ENCODE results near the gene AACS.
"Not testable (repeated sequence)": the region's sequence is repeated elsewhere in the genome, so short reads cannot be mapped to it uniquely, and the experiment has no call there.

Gene AACS

DNA sequence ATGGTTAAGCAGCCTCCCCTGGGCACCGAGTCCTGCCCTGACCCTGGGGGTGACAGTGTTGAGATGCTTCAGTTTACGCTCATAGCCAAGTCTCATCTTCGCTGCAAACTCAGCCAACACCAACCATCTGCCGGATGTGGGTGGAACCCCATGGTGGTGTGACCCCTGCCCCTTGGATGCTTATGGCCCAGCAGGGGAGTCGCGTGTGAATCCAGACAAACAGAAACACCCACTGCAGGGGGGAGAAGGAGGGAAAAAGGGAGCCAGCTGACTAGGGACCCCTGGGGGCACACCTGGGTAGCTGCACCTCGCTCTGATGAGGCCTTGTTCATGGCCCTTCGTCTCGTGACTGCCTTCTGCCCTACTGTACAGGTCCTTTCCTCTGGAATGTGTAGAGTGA, 23.8 kb downstream of the AACS start:
- no peak for FAIRE-seq
- no peak for DNase-seq (ENCODE audit: insufficient read length, low spot score)

DNA sequence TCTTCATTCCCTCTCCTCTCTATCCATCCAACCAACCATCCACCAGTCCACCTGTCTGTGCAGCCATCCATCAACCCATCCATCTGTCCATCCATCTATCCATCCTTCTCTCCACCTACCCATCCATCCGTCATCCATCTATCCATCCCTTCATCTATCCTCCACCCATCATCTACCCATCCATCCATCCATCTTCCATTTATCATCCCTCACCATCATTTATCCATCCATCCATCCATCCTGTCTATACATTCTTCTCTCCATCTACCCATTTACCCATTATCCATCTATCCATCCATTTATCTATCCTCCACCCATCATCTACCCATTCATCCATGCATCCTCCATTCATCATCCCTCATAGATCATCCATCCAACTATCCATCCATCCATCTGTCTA, 24.4 kb downstream of the AACS start:
- FAIRE-seq, result no peak
- DNase-seq (ENCODE audit: insufficient read length, low spot score), result no peak

DNA sequence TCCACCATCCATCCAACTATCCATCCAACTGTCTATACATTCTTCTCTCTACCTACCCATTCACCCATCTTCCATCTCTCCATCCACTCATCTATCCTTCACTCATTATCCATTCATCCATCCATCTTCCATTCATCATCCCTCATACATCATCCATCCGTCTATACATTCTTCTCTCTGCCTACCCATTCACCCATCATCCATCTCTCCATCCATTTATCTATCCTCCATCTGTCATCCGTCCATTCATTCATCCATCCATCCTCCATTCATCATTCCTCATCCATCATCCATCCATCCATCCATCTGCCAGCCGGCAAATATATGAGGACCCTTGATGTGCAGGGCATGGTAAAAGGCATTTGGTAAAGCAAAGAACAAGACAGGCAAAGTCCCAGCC, 25.2 kb downstream of the AACS start:
- FAIRE-seq (no peak), DNase-seq (ENCODE audit: insufficient read length, low spot score) (no peak)

DNA sequence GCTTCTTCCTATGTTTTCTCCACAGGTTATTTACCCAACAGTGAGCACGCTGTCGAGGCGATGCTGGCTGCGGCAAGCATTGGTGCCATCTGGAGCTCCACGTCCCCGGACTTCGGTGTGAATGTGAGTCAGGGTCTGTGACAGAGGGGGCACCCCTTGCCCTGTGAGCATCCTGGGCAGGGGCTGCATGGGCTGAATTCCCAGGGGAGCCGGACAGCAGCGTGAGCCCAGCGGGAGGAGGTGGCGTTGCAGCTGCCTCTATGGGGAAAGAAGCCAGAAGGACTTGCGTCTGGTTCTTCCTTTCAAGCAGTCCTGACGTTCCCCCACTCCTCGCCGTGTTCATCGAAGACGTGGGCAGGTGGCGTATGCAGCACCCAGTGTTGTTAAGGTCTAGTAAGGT, 26.2 kb downstream of the AACS start:
- FAIRE-seq (no peak), DNase-seq (ENCODE audit: insufficient read length, low spot score) (no peak)

DNA sequence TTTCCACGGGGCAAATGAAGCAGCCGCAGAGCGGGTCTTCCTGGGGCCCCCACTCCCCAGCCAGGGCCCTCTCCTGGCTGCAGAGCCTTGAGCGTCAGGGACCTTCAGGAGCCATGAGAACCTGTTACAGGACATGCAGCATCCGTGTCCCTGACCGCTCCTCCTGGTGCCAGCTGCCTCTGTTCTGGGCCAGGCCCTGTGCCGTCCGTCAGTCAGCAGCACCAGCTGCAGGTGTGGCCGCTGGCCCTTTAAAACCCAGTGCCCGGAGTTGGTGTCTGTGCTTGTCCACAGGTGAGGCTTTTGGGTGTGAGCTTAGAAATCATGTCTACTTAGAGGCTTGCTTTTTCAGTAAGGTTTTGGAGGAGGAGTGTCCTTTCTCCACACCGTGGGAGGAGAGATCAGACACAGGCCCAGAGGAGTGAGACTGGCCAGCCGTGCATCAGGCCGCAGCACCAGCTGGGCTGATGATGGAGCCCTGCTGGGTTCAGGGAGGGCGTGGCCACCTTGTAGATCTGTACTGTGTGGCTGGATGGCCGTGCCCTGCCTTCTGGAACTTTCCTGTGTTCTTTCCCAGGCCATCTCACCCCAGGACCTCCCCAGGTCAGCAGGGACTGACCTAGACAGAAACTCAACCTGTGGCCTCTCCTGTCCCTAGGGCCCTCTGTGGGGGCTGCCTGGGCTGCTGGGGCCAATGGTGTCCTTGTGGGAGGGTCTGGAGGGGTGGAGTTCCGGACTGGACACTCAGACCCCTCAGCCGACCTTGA, 27.1 kb downstream of the AACS start:
- FAIRE-seq (no peak), DNase-seq (ENCODE audit: insufficient read length, low spot score) (no peak)

DNA sequence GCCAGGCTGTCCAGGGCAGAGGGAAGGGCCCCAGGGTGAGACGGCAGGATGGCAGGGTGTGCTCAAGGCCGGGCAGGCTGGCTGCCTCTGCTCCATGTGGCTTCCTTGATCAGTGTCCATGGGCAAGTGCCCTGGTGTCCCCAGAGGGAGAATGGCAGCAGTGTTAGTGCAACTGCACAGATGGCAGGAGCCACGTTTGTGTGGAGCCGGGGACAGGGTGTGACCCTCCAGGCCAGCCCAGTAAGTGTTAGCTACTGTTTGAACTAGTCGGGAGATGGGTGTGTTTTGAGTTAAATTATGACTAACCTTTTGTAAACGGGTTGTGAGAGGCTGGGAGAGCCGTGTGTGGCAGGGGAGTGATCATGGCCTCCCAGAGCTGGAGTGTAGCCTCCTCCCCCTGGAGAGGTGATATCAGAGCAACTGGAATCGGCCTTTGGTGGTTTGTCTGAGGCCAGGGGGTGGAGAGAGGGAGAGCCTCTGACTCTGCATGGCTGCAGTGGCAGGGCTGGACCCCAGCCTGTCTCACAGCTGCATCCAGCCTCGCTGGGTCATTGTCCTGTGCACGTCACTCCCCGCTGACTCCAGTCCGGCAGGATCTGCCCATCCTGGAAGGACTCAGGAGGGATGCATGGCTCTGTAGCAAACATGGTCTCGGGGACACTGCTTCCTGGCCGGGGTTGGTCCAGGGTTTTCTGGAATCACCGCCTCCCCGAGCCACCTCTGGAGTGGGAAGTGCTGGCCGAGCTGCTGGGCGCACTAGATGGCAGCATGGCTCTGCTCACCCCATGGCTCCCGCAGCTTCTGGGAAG, 27.8 kb downstream of the AACS start:
- FAIRE-seq (no peak), DNase-seq (ENCODE audit: insufficient read length, low spot score) (no peak)

DNA sequence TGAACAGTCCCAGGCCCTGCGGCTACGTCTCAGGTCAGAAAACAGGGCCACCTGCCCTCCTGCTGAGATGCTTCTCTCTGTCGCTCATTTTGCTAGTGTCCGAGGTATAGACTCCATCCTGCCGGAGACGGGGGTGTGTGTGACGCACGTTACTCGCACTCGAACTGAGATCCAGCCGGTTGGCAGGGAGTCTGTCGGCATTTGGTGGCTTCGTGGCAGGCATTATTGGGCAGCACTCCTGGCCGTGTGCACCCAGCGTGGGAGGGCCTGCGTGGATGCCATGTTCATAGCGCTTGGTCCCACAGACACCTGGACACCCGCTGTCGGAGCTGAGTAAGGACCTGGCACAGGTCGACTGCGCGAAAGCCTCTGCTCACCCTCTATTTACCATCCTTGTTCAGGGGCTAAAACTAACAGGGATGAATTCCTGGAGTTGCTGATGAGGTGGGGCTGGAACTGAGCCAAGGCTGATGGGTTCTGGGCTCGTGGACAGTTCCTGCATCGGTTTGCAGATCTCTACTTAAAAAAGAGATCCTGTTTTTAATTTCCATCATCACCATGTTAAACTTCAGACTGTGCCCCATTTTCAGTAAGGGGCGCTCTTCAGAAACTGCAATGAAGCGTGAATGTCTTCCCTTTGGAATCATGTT, 28.6 kb downstream of the AACS start:
- DNase-seq (ENCODE audit: insufficient read length, low spot score) (no peak), FAIRE-seq (no peak)

DNA sequence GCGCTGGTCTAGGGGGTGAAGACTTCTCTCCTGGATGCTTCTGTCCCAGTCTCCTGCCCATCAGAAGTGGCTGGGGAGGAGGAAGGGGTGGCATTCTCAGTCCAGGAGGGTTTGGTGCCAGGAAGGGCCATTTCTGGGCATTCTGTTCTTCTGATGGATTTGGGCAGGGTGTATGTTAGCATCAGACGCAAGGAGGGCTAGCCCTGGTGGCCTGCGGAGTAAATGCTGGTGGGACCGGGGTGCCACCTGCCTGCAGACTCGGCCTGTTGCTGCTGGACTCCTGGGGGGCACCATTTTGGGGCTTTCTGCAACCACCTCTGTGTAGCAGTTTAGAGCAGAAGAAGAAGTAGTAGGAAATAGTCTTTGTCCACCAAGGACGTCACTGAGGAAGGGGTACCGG, 31.7 kb downstream of the AACS start:
- FAIRE-seq, result no peak
- DNase-seq (ENCODE audit: insufficient read length, low spot score), result no peak

DNA sequence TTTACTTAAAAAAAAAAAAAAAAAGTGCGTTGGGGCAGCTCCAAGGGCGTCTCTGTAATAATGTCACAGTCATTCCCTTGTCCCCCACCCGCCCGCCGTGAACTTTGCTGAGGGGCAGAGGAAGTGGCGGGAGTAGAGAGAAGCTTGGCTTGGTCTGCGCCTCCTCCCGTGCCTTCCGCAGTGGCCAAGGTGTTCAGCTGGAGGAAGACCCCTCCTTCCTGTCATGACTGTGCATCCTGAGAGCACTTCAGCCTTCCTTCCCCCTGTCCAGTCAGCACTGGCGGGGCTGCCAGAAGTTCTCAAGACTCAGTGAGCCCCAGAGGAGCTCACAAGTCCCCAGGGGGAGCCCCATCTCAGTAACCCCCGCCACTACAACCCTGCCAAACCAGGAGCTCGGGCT, 32.2 kb downstream of the AACS start:
- FAIRE-seq, result no peak

DNA sequence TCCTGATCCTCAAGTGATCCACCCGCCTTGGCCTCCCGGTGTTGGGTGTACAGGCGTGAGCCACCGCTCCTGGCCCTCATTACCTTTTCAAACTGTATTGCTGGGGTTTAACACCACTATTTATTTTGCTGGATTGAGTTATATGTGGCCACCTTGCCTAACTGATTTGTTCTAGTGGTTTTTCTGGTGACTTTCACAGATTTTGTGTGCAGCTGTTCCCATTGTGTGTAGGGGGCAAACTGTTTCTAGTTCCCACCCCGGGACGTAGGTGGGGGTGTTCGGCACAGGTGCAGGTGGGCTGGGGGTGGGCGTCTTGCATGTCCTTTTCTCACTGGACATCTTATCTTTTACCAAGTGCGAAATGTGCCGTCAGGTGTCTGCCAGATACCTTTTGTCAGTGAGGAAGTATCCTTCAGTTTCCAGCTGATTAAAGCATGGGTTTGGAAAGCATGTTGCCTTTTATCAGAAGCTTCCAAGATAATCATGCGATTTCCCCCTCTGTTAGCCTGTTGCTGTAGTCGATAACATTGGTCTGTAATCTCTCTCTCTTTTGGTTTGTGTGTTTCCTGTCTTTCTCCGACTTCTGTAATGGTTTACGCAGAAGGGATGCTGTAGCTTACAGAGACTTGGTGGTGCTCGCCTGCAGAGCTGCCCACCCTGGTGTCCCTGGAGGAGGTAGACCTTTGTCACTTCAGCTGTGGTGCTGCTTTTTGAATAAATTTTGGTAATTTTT, 33.6 kb downstream of the AACS start:
- no peak for FAIRE-seq
- no peak for DNase-seq (ENCODE audit: insufficient read length, low spot score)

More for the DNA sequence above, 32.2 kb downstream of the AACS start:
- no peak for DNase-seq (ENCODE audit: insufficient read length, low spot score)

DNA sequence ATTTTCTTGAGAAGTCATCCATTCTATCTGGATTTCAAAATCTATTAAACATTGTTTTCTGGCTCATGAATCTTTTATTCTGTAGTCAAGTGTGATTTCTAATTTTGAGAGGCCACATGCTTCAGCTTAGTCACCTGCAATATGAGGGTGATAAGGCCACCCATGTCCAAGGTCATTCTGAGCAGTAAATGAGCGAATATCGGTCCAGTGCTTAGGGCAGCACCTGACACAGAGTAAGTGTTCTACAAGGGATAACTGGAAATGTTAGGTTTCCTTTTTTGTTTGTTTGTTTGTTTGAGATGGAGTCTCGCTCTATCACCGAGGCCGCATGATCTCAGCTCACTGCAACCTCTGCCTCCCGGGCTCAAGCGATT, 34.2 kb downstream of the AACS start:
- FAIRE-seq (no peak), DNase-seq (ENCODE audit: insufficient read length, low spot score) (no peak)

DNA sequence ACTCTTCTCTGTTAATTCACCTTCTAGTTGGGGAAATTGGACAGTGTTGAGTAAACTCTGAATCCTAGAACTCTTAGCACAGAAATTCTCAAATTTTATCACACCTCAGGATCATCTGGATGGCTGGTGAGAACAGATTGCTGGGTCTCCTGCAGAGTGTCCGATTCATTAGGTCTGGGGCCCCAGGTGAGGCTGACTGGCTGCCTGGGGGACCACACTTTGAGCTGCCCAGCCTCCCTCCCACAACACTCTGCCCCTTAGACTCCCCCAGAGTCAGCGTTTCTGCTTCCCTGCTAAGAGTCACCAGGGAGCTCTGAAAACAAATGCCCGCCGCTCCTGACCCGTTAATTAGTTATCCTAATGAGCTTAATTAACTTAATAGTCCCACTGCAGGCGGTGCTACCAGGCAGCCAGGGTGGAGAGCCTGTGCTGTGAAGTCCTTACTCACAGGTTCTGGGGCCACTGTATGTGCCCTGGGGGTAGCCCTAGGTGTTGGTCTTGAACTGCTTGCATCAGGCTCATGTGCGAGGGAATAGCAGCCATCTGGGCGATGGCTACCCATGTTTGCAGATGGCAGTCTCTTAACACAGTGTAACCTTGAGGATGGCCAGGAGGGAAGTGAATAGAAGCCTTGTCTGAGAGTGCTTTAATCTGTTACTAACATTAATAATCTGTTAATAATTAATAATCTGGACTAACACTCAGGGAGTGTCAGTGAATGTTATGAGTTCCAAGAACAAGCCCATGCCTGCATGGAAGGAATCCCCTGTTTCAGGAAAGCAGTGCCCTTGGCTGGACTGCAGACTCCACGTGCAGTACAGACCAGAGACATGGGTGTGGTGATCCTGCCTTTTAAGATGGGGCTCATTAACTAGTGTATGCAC, 35.6 kb downstream of the AACS start:
- FAIRE-seq, result peak; percentile 23
- DNase-seq (ENCODE audit: insufficient read length, low spot score), result no peak

DNA sequence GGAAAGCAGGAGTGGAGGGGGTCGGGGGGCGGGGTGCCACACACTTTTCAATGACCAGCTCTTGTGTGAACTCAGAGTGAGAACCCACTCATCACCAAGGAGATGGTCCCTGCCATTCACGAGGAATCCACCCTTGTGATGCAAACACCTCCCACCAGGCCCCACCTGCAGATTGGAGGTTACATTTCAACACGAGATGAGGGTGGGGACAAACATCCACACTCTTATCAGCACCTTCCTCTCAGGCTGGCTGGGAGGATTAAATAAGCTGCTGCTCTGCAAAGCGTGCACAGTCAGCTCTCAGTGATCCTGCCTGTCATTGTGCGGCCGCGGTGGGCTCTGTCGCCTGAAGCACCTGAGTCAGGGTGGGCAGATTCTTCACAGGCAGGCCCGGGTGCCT, 39.7 kb downstream of the AACS start:
- no peak for FAIRE-seq
- DNase-seq (ENCODE audit: insufficient read length, low spot score), result no peak

DNA sequence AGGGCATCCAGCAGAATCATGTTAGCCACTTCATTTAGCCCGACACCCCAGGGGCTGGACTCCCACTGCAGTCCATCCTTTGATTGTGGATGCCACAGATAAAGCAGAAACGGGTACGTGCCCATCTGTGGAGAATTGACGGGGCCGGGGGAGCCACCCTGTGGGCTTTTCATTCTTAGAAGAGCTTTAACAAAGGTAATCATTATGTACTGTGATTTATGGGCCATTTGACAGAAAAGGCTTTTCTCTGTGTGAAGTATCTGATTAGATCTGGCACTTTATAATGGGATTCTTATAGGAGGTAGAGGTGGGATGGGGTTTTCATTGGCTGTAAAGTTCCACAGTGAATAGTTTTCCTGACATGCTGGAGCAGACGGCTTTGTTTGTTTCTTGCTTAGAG, 40.4 kb downstream of the AACS start:
- FAIRE-seq (no peak), DNase-seq (ENCODE audit: insufficient read length, low spot score) (no peak)

DNA sequence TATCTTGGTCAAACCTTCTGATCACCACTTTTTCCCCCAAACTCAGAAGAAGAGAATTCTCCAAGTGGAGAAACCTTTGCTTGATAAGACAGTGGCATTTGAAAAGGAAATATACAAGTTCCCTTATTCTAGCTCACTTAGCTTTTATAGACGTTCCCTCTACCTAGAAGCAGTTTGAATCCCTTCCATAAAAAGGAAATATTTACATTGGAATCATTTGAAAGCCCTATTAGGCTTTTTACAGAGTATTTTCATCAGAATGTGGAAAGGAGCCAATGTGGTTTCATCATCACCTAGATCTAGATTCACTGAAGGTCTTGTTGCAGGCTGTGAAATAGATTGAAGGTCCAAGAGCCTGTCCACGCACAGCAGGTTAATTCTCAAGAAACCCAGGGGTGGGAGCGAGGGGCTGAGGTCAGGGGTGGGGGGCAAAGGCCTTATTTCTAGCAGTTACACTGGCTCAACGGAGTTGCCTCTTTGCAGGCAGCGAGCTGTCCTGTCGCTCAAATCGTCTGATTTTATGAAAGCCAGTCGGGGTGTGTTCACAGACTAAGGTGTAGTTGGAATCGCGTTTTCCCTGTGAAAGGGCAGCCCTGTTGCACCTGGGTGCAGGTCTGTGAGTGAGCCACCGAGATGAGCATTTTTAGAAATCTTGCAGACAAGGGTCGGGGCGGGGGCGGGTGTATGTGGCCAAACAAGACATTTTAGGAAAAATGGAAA, 45.6 kb downstream of the AACS start:
- FAIRE-seq (no peak), DNase-seq (ENCODE audit: insufficient read length, low spot score) (no peak)

DNA sequence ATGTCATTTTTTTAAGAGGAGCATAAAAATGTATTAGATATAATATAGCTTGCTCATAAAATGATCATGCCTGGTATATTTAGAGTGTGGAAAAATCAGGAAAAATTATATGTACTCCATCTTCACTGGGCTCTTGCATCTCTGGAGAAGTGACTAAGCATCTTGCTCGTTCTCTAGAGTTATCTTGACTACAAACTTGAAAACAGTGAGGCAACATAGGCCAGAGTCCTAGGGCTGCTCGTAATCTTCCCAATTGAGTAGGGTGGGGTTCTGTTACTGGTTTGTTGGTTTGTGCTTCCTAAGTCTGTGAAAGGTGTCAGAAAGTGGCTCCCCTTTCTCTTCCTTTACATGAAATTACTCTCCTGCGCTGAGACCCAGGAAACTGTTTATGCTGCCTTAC, 46.2 kb downstream of the AACS start:
- no peak for FAIRE-seq
- no peak for DNase-seq (ENCODE audit: insufficient read length, low spot score)

DNA sequence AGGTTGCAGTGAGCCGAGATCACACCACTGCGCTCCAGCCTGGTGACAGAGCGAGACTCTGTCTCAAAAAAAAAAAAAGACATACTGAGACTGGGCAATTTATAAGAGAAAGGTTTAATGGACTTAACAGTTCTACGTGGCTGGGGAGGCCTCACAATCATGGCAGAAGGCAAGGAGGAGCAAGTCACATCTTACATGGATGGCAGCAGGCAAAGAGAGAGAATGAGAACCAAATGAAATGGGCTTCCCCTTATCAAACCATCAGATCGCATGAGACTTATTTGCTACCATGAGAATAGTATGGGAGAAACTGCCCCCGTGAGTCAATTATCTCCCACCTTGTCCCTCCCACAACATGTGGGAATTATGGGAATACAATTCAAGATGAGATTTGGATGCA, 47.4 kb downstream of the AACS start:
- not testable (repeated sequence) for FAIRE-seq; DNase-seq (ENCODE audit: insufficient read length, low spot score)

DNA sequence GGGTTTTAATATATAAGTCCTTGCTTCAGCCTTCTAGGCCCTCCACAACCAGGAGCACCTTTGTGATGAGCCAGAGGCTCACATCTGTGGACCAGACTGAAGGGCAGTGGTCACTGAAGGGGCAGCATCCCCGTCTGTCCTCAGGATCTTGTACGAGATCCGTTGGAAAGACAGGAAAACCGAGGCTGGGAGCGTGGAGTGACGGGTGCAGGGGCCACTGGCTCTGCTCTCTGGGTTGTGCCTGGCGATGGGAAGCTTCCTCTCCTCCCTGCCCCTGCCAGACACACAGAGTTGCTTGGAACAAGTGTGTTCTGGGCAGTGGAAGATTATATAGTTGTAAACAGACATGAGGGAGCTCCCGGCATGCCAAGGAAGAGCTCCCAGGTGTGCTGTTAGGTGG, 48.0 kb downstream of the AACS start:
- FAIRE-seq (no peak), DNase-seq (ENCODE audit: insufficient read length, low spot score) (no peak)

DNA sequence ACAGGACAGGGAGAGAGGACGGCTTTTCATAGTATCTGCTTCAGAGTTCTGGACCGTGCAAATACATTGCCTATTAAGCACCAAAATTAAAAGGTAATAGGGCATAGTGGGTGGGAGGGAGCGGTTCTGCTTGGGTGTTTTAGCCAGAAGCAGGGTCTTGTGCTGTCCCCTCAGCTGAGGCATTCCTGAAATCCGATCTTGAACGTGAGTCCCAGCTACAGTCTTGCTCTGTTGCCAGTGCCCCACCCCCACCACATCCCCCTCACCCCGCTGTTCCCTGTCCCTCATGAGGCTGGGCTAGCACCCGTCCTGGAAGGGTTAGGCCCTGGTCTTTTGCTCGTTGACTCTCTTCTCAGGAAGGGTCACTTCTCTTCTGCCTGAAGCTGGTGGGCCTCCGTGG, 48.6 kb downstream of the AACS start:
- FAIRE-seq, result no peak
- DNase-seq (ENCODE audit: insufficient read length, low spot score), result no peak
